T-helper 2 cell treated with Interferon-gamma antibody and Interleukin-4, amounts not matched to agents 5 μg/mL and 100 μg/mL, for 36 hours (primary cell): ENCODE results near the gene RNF11.
"Not testable (repeated sequence)": the region's sequence is repeated elsewhere in the genome, so short reads cannot be mapped to it uniquely, and the experiment has no call there.

Experiments used
- DNase-seq: peaks from one replicate; pipeline ENCODE4 v3.0.0; 2021; ENCODE audit warnings: low spot score
- H3K27ac Mint-ChIP-seq: one replicate; pipeline ENCODE4 v1.8.0; 2021; ENCODE audit warnings: mild to moderate bottlenecking, mixed read lengths
- H3K27me3 Mint-ChIP-seq: one replicate; pipeline ENCODE4 v1.8.0; 2021; ENCODE audit warnings: low read depth, mixed read lengths
- H3K36me3 Mint-ChIP-seq: one replicate; pipeline ENCODE4 v1.8.0; 2021; ENCODE audit warnings: low read depth, mixed read lengths
- H3K4me1 Mint-ChIP-seq: one replicate; pipeline ENCODE4 v1.8.0; 2021; ENCODE audit warnings: low read depth, mixed read lengths
- H3K4me3 Mint-ChIP-seq: one replicate; pipeline ENCODE4 v1.8.0; 2022; ENCODE audit warnings: mild to moderate bottlenecking, moderate library complexity, mixed read lengths
- H3K9me3 Mint-ChIP-seq: one replicate; pipeline ENCODE4 v1.8.0; 2021; ENCODE audit warnings: mixed read lengths

RNF11 gene

DNA sequence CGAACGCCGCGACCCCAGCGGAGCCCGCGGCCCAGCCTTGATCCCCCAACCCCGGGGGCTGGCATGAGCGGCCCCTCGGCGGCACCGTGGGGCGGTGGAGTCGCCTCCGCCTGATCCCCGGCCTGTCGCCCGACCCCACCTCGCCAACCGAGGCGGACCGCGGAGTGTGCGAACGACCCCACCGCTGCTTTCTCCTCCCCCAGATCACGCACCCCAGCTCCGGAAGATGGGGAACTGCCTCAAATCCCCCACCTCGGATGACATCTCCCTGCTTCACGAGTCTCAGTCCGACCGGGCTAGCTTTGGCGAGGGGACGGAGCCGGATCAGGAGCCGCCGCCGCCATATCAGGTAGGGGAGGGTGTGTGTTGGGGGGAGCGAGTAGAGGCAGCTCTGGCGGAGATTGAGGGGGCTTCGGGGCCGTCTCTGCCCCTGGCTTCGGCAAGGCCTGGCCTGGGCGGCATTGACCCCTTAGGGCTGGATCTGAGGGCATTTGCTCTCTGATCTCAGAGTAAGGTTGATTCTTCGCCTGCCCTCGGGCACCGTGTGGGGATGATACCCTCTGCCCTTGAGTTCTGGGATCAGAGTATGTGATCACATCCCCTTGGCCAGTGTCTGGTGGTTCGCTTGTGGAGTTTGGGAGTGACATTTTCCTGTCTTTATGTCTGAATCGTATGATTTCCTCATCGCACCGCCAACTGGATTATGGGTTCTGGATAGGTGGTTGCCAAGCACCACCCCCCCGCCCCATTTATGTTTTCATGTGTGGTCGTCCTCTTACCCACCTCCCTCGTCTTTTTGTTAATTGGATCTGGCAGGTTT is 668 bp downstream of the RNF11 start:
- Mint-ChIP-seq H3K4me1 (peaks cover 39% of the 10 kb centered on the region), H3K27me3 (no peaks in the 10 kb centered on the region), H3K9me3 (no peaks in the 10 kb centered on the region), H3K4me3 (no peak overlapping the region), H3K36me3 (peaks cover 6% of the 10 kb centered on the region), H3K27ac (no peak overlapping the region)
- peak; percentile 23 for DNase-seq

DNA sequence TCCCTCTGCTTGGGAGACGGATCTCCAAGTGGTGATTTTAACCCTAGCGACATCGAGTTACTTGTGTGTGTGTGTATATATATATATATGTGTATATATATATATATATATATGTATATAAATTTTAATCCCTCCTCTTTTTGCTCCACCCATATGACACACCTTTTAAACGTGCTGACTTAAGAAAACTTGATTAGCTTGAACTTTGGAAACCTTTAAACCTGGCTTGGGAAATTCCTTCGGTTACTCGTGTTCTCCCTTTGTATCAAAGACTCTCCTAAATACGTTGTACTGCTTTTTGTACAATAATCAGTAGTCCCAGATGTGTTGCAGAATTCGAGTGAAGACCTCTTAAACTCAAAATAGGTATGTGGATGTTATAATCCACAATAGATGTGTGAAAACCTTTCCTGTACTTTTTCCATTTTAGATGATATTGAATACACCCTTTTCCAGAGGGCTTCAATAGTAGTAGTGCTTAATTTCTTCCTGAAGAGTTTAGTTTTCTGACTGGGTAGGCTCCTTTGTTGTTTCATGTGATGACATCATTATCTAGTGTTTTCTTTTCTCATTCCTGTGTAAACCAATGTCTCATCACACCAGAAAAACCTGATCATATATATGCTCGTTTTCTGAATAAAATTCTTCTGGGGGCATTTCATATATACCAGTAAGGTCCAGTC is 1.4 kb downstream of the RNF11 start:
- peaks cover 41% of the 10 kb centered on the region for H3K4me1 Mint-ChIP-seq
- H3K36me3 Mint-ChIP-seq: peaks cover 6% of the 10 kb centered on the region
- H3K27me3 Mint-ChIP-seq: no peaks in the 10 kb centered on the region
- no peak overlapping the region for H3K4me3 Mint-ChIP-seq
- no peak overlapping the region for H3K27ac Mint-ChIP-seq
- DNase-seq: no peak
- no peaks in the 10 kb centered on the region for H3K9me3 Mint-ChIP-seq

DNA sequence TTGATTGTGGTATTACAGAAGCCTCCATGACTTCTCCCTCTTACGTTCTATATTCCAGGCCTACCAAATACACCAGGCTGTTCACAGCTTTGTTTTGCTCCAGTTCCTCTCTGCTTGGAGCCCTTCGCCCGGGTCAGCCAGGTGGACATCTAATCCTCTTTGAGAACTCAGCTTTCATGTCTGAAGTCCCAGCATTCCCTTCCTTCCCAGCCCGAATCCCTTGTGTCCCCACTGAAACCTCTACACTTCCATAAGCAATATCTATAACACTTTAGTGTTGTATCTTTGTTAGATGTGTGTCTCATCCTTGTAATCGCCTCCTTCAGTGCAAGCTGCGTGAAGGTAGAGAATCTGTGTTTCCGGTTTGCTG is 1.9 kb downstream of the RNF11 start:
- H3K9me3 Mint-ChIP-seq: no peaks in the 10 kb centered on the region
- H3K27me3 Mint-ChIP-seq: no peaks in the 10 kb centered on the region
- peaks cover 45% of the 10 kb centered on the region for H3K4me1 Mint-ChIP-seq
- no peak overlapping the region for H3K27ac Mint-ChIP-seq
- H3K4me3 Mint-ChIP-seq: no peak overlapping the region
- H3K36me3 Mint-ChIP-seq: peaks cover 6% of the 10 kb centered on the region
- DNase-seq: no peak

DNA sequence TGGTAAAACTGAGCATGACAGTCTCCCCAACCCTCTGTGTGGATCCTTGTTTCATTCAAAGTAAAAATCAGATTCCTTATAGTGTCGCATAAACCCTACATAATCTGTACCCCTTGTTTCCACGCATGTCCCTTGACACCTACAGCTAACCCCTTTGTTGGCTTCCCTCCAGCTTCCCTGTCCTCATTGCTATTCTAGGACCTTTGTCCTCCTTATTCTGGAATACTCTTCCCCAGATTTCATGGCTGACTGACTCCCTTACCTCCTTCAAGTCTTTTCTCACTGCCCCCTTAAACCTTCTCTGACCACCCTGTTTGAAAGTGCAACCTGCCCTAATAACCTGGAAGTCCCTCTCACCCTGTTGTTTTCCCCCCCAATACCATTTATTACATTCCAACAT is 4.0 kb downstream of the RNF11 start:
- H3K4me1 Mint-ChIP-seq: peaks cover 45% of the 10 kb centered on the region
- no peaks in the 10 kb centered on the region for H3K27me3 Mint-ChIP-seq
- H3K27ac Mint-ChIP-seq: peak overlapping the region; percentile 55
- DNase-seq: no peak
- H3K4me3 Mint-ChIP-seq: peak overlapping the region; percentile 11
- no peaks in the 10 kb centered on the region for H3K9me3 Mint-ChIP-seq
- peaks cover 8% of the 10 kb centered on the region for H3K36me3 Mint-ChIP-seq

DNA sequence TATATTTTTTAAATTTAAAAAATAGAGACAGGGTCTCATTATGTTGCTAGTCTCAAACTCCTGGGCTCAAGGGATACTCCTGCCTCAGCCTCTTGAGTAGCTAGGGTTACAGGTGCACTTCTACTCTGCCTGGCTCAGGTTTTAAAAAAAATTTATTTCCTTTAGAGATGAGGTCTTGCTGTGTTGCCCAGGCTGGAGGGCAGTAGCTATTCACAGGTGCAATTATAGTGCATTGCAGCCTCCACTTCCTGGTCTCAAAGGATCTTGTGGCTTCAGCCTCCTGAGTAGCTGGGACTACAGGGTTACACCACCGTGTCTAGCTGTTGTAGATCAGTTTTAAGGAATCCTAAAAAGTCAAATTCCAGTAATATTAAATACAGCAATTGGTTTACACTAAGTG is 5.0 kb downstream of the RNF11 start:
- Mint-ChIP-seq H3K36me3 (peaks cover 14% of the 10 kb centered on the region), H3K4me3 (peak overlapping the region; percentile 35), H3K9me3 (no peaks in the 10 kb centered on the region), H3K4me1 (peaks cover 40% of the 10 kb centered on the region), H3K27me3 (no peaks in the 10 kb centered on the region), H3K27ac (peak overlapping the region; percentile 23)
- DNase-seq: no peak

DNA sequence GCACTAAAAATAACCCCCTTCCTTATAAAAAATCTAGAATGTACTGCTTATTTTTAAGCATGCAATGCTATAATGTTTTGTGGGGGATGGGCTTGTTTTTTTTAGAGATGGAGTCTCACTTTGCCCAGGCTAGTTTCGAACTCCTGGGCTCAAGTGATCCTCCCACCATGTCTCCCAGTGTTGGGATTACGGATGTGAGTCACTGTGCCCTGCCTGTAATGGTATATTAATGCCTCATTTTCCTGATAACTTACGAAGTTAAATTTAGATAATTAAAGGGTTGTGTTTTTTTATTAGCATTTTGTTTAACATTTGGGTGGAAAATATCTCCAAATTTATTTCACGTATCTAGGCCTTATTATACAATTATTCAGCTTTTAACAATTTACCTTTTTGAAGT is 6.5 kb downstream of the RNF11 start:
- Mint-ChIP-seq H3K4me3 (no peak overlapping the region), H3K4me1 (peaks cover 54% of the 10 kb centered on the region), H3K36me3 (peaks cover 18% of the 10 kb centered on the region), H3K27me3 (no peaks in the 10 kb centered on the region), H3K27ac (no peak overlapping the region), H3K9me3 (no peaks in the 10 kb centered on the region)
- no peak for DNase-seq

DNA sequence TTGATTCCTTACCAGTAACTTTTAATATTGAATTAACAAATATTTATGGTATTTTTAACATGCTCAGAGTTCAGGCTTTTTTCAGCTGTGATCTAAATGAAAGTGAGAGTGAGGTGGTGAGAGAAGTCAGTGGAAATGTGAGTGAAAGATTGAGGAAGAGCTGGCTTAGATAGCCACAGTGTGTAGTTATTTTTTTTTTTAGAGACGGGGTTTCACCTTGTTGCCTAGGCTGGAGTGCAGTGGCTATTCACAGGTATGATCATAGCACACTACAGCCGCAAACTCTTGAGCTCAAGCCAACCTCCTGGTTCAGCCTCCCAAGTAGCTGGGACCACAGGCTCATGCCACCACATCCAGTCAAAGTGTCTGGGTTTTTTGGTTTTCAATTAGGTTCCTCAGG is 10.9 kb downstream of the RNF11 start:
- H3K27me3 Mint-ChIP-seq: no peaks in the 10 kb centered on the region
- DNase-seq: no peak
- no peak overlapping the region for H3K4me3 Mint-ChIP-seq
- peaks cover 34% of the 10 kb centered on the region for H3K4me1 Mint-ChIP-seq
- peaks cover 12% of the 10 kb centered on the region for H3K36me3 Mint-ChIP-seq
- no peaks in the 10 kb centered on the region for H3K9me3 Mint-ChIP-seq
- H3K27ac Mint-ChIP-seq: peak overlapping the region; percentile 28

DNA sequence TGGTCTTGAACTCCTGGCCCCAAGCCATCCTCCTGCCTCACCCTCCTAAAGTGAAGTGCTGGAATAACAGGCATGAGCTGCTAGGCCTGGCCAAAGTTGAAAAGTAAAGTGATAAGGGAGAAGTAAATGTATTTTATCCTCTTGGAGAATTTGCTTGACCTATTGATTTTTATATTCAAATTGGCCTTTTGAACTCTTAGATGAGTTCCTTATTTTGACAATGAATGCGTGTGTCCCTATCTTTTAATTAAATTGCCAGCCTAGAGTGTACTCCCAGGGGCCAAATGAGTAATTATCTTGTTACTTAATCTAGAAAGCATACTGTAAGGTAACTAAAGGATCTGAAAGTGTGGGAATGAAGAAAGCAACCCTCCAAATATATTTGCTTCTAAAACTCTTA is 11.4 kb downstream of the RNF11 start:
- no peaks in the 10 kb centered on the region for H3K27me3 Mint-ChIP-seq
- no peak for DNase-seq
- no peak overlapping the region for H3K4me3 Mint-ChIP-seq
- peak overlapping the region; percentile 28 for H3K27ac Mint-ChIP-seq
- no peaks in the 10 kb centered on the region for H3K9me3 Mint-ChIP-seq
- peaks cover 35% of the 10 kb centered on the region for H3K4me1 Mint-ChIP-seq
- peaks cover 14% of the 10 kb centered on the region for H3K36me3 Mint-ChIP-seq

DNA sequence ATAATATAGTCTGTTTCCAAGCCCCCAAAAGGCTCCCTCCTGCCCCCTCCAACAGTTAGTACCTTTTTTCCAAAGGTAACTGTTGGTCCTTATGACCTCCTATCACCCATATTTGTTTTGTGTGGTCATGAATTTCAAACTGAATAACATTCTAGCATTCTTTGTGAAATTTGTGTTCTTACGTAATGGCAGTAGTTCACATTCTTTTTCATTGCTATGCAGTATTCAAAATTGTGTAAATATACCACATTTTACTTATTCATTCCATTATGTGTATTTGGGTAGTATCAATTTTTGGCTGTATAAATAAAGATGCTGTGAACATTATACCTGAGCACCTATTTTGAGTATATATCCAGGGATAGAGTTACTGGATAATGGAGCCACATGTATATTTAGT is 13.4 kb downstream of the RNF11 start:
- Mint-ChIP-seq H3K4me1 (peaks cover 33% of the 10 kb centered on the region), H3K27me3 (no peaks in the 10 kb centered on the region), H3K4me3 (no peak overlapping the region), H3K36me3 (peaks cover 12% of the 10 kb centered on the region), H3K27ac (no peak overlapping the region), H3K9me3 (no peaks in the 10 kb centered on the region)
- no peak for DNase-seq

DNA sequence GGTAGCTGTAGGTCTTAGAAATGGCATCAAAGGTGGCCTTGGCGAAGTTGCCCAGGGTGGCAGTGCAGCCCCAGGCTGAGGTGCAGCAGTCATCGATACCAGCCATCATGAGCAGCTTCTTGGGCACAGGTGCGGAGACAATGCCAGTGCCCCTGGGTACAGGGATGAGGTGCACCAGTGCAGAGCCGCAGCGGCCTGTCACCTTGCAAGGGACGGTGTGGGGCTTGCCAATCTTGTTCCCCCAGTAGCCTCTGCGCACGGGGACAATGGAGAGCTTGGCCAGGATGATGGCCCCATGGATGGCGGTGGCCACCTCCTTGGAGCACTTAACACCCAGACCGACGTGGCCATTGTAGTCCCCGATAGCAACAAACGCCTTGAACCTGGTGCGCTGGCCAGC is 14.7 kb downstream of the RNF11 start:
- not testable (repeated sequence) for DNase-seq, H3K36me3 Mint-ChIP-seq, H3K9me3 Mint-ChIP-seq, H3K4me3 Mint-ChIP-seq, H3K27ac Mint-ChIP-seq, H3K27me3 Mint-ChIP-seq
- H3K4me1 Mint-ChIP-seq: peaks cover 29% of the 10 kb centered on the region

DNA sequence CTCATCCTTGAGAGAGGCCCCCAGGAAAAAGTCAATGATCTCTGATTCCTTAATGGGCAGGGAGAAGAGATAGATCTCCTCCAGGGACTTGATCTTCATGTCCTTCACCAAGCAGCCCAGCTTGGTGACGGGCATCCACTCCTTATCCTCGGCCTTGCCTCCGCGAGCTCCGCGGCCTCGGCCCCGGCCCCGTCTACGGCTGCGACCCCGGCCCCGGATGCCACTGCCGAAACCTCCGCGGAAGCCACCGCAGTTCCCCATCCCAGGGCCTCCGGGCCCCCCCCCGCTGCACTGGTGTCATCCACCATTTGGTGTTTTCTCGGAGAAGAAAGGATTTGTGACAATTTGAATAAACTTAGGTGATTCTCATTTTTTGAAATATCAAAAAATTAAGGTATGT is 15.1 kb downstream of the RNF11 start:
- H3K4me3 Mint-ChIP-seq, H3K9me3 Mint-ChIP-seq, H3K36me3 Mint-ChIP-seq, H3K27me3 Mint-ChIP-seq, DNase-seq, H3K27ac Mint-ChIP-seq: not testable (repeated sequence)
- H3K4me1 Mint-ChIP-seq: peaks cover 28% of the 10 kb centered on the region

DNA sequence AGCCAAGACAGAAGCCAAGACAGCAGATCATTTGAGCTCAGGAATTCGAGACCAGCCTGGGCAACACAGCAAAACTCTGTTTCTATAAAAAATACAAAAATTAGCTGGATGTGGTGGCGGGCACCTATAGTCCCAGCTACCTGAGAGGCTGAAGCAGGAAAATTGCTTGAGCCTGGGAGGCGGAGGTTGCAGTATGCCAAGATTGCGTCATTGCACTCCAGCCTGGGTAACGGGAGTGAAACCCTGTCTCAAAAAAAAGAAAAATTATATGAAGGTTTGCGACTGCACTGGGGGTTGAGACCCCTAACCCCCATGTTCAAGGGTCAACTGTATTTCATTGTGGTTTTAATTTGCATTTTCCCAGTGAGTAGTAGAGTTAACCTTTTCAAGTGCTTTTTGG is 16.3 kb downstream of the RNF11 start:
- Mint-ChIP-seq H3K27me3 (no peaks in the 10 kb centered on the region), H3K4me1 (peaks cover 20% of the 10 kb centered on the region), H3K4me3 (no peak overlapping the region), H3K27ac (no peak overlapping the region), H3K9me3 (no peaks in the 10 kb centered on the region), H3K36me3 (peaks cover 5% of the 10 kb centered on the region)
- no peak for DNase-seq

DNA sequence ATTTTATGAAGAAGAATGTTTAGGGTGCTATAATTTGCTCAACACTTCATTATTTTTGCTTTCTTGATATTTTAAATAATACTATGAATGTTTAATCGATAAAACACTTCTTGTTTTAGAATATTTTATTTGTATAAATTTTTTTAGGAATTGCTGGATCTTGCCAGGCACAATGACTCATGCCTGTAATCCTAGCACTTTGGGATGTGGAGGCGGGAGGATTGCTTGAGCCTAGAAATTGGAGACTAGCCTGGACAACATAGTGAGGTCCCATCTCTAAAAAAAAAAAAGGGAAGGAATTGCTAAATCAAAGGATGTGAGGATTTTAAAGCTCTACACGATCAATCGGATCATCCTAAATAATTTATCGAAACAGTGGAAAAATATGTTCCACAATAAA is 17.6 kb downstream of the RNF11 start:
- Mint-ChIP-seq H3K4me3 (no peak overlapping the region), H3K9me3 (no peaks in the 10 kb centered on the region), H3K27ac (no peak overlapping the region), H3K4me1 (peaks cover 21% of the 10 kb centered on the region), H3K27me3 (no peaks in the 10 kb centered on the region), H3K36me3 (peaks cover 5% of the 10 kb centered on the region)
- no peak for DNase-seq

DNA sequence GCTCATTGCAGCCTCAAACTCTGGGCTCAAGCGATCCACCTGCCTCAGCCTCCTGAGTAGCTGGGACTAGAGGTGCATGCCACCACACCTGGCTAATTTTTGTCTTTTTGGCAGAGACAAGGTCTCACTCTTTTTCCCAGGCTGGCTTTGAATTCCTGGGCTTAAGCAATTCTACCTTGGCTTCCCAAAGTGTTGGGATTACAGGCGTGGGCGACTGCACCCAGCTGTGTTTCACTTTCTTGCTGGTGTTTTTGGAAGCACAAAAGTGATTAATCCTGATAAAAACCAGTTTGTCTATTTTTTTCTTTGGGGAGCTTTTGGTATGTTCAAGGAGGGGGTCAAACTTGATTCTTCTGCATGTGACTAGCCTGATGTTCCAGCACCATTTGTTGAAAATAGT is 19.3 kb downstream of the RNF11 start:
- DNase-seq: no peak
- Mint-ChIP-seq H3K27ac (no peak overlapping the region), H3K9me3 (no peaks in the 10 kb centered on the region), H3K36me3 (peaks cover 5% of the 10 kb centered on the region), H3K27me3 (no peaks in the 10 kb centered on the region), H3K4me1 (peaks cover 32% of the 10 kb centered on the region), H3K4me3 (no peak overlapping the region)
